Gastrocnemius medialis (tissue), 4 donors: ENCODE results near the gene KRT86. TPM values are rescaled to one million over a fixed set of nuclear protein-coding genes. Genes with fewer than 3 reads are reported as not detected.

Experiments
- ATAC-seq, 2 donors: fragments of 150-250 bp; one replicate each; pipeline ENCODE4 v1.9.1; 2016
- DNase-seq, 2 donors: peaks; one replicate each; pipeline ENCODE4 v3.0.0-alpha.2; 2019
- H3K27ac ChIP-seq, 4 donors: fragments of 200-600 bp; sonication (generic); 1 replicate in 1 of 4; 2 replicates in 3 of 4; pipeline ENCODE4 v1.5.1; 2016 to 2018; ENCODE audit warnings: mild to moderate bottlenecking in 2 of 4, moderate library complexity in 1 of 4
- H3K27me3 ChIP-seq, 3 donors: fragments of 200-600 bp; sonication (generic) in 2 of 3; 1 replicate in 1 of 3; 2 replicates in 2 of 3; pipeline versions ENCODE4 v1.5.1 to v1.6.0; 2016 to 2019; ENCODE audit warnings: mild to moderate bottlenecking in 1 of 3, moderate library complexity in 1 of 3
- H3K36me3 ChIP-seq, 2 donors: fragments of 200-600 bp; sonication (generic) in 1 of 2; one replicate each; pipeline ENCODE4 v1.5.1; 2017 to 2018
- H3K4me1 ChIP-seq, 2 donors: fragments of 200-600 bp; sonication (generic) in 1 of 2; one replicate each; pipeline ENCODE4 v1.5.1; 2016 to 2017; ENCODE audit warnings: mild to moderate bottlenecking in 2 of 2
- H3K4me3 ChIP-seq, 4 donors: fragments of 200-600 bp; sonication (generic) in 3 of 4; 1 replicate in 1 of 4; 2 replicates in 3 of 4; pipeline ENCODE4 v1.5.1; 2016 to 2019; ENCODE audit warnings: mild to moderate bottlenecking in 2 of 4
- H3K9me3 ChIP-seq, 3 donors: fragments of 200-600 bp; sonication (generic) in 2 of 3; 1 replicate in 1 of 3; 2 replicates in 2 of 3; pipeline ENCODE4 v1.5.1; 2016 to 2019
- CTCF ChIP-seq, 5 experiments: fragments of 450-650 bp in 3 of 5; fragments of 200-600 bp in 2 of 5; sonication (generic) in 2 of 5; IDR thresholded peaks in 4 of 5; conservative IDR thresholded peaks in 1 of 5; 1 replicate in 4 of 5; 2 replicates in 1 of 5; pipeline ENCODE4 v1.5.1; 2016 to 2019; ENCODE audit warnings: antibody characterized with exemption in 5 of 5, mild to moderate bottlenecking in 3 of 5, moderate library complexity in 3 of 5
- POLR2A ChIP-seq, 2 donors: fragments of 450-650 bp; IDR thresholded peaks; one replicate each; pipeline ENCODE4 v1.6.1; 2017; ENCODE audit warnings: antibody characterized with exemption in 2 of 2, mild to moderate bottlenecking in 2 of 2, moderate library complexity in 2 of 2
- in situ Hi-C, 4 donors: fragments of 200-750 bp; cut with MboI; loops; one replicate each; pipeline versions ENCODE4 v1.15.0 to v1.8.0; 2017; ENCODE audit warnings: low sequenced_read_pairs in 4 of 4
- intact Hi-C: fragments of 100-400 bp; cut with DNase I; formaldehyde crosslinking; loops from one replicate; pipeline ENCODE4 v1.15.1; 2023; ENCODE audit warnings: low total_unique reads
- total RNA-seq, 4 donors: library from RNA; depleted of rRNA; stranded (reverse); fragments of >200 nt; gene quantifications; one replicate each; pipeline versions ENCODE4 v1.1.0 to v1.2.3, GENCODE V29; 2016

The KRT86 gene
- total RNA-seq, 4 donors from 2014 or later, result 0.24 TPM; not detected in 3

- in situ Hi-C loops, result no loop called here
- H3K4me1 ChIP-seq, result peaks cover 5 to 8% of the 10 kb centered on the region in 2 donors
- intact Hi-C loops, result no loop called here
- no peak for TF ChIP-seq POLR2A (IDR thresholded peaks at IDR 0.05)
- no peak for TF ChIP-seq CTCF (IDR thresholded peaks at IDR 0.05 in 4 of 5, conservative IDR thresholded peaks at IDR 0.05 in 1 of 5)
- no peaks in the 10 kb centered on the region for H3K36me3 ChIP-seq
- no peak for DNase-seq
- no peaks in the 10 kb centered on the region for H3K9me3 ChIP-seq
- H3K27me3 ChIP-seq, result no peaks in the 10 kb centered on the region
- H3K4me3 ChIP-seq, result no peak overlapping the region
- H3K27ac ChIP-seq, result no peak overlapping the region
- no peak for ATAC-seq
These were observed 36.3 kb downstream of the KRT86 start for GRCh38 chr12:52310622-52311284.

GRCh38 chr12:52311285-52311648, 36.8 kb downstream of the KRT86 start:
- no peak for TF ChIP-seq POLR2A (IDR thresholded peaks at IDR 0.05)
- TF ChIP-seq CTCF (IDR thresholded peaks at IDR 0.05 in 4 of 5, conservative IDR thresholded peaks at IDR 0.05 in 1 of 5), result no peak
- peaks cover 5 to 8% of the 10 kb centered on the region in 2 donors for H3K4me1 ChIP-seq
- no peaks in the 10 kb centered on the region for H3K9me3 ChIP-seq
- H3K36me3 ChIP-seq, result no peaks in the 10 kb centered on the region
- intact Hi-C loops, result no loop called here
- in situ Hi-C loops, result no loop called here
- ATAC-seq (no peak), DNase-seq (no peak)
- no peak overlapping the region for H3K4me3 ChIP-seq
- H3K27me3 ChIP-seq, result no peaks in the 10 kb centered on the region
- H3K27ac ChIP-seq, result no peak overlapping the region

- Histone ChIP-seq H3K4me3 (no peak overlapping the region), H3K36me3 (no peaks in the 10 kb centered on the region), H3K27me3 (no peaks in the 10 kb centered on the region), H3K27ac (no peak overlapping the region), H3K9me3 (no peaks in the 10 kb centered on the region), H3K4me1 (peaks cover 5 to 8% of the 10 kb centered on the region in 2 donors)
- ATAC-seq, result no peak
- TF ChIP-seq POLR2A (IDR thresholded peaks at IDR 0.05) (no peak), CTCF (IDR thresholded peaks at IDR 0.05 in 4 of 5, conservative IDR thresholded peaks at IDR 0.05 in 1 of 5) (no peak)
- no peak for DNase-seq
- in situ Hi-C loops (no loop called here), intact Hi-C loops (no loop called here)
These were observed 37.6 kb downstream of the KRT86 start for GRCh38 chr12:52312086-52312485.

- Histone ChIP-seq H3K36me3 (no peaks in the 10 kb centered on the region), H3K4me1 (peaks cover 5 to 7% of the 10 kb centered on the region in 2 donors), H3K4me3 (no peak overlapping the region), H3K9me3 (no peaks in the 10 kb centered on the region), H3K27ac (no peak overlapping the region), H3K27me3 (no peaks in the 10 kb centered on the region)
- DNase-seq (no peak), ATAC-seq (no peak)
- in situ Hi-C loops (no loop called here), intact Hi-C loops (no loop called here)
- TF ChIP-seq POLR2A (IDR thresholded peaks at IDR 0.05) (no peak), CTCF (IDR thresholded peaks at IDR 0.05 in 4 of 5, conservative IDR thresholded peaks at IDR 0.05 in 1 of 5) (no peak)
These were observed 39.0 kb downstream of the KRT86 start for GRCh38 chr12:52313461-52313860.

- Histone ChIP-seq H3K36me3 (no peaks in the 10 kb centered on the region), H3K9me3 (no peaks in the 10 kb centered on the region), H3K4me3 (no peak overlapping the region), H3K27me3 (no peaks in the 10 kb centered on the region), H3K4me1 (peaks cover under 1 to 3% of the 10 kb centered on the region in 2 donors), H3K27ac (no peak overlapping the region)
- intact Hi-C loops, result no loop called here
- no peak for TF ChIP-seq POLR2A (IDR thresholded peaks at IDR 0.05)
- TF ChIP-seq CTCF (IDR thresholded peaks at IDR 0.05 in 4 of 5, conservative IDR thresholded peaks at IDR 0.05 in 1 of 5), result no peak
- in situ Hi-C loops, result no loop called here
- DNase-seq (no peak), ATAC-seq (no peak)
These were observed 39.5 kb downstream of the KRT86 start for GRCh38 chr12:52313926-52314325.
